ENCODE results near the gene CD300LG. TPM values are rescaled to one million over a fixed set of nuclear protein-coding genes. Genes with fewer than 3 reads are reported as not detected.

Gene CD300LG
- total RNA-seq, 1 experiment from 2014 or later: not detected

DNA sequence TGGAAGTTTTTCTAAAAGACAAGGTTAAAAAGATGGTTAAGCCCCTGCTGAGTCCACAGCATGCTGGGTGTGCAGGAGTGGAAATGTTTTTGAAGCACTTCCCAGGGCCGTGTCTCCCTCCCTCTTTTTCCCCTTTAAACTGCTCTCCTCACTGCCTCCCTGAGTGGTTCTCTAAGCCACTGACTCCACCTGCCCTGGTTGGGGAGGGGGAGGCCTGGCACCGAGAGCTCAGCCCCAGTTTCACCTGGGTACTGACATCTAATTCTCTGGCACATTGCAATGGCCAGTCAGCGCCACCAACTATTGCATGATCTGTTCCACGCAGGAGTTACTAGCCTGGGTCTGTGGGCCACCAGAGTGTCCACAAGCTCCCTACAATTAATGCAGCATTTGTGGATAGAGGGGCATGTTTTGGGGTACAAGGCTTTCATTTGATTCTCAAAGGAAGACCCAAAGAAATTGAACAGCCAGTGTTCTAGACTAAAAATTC is 36.7 kb upstream of the CD300LG start:
- H3K4me2 ChIP-seq: no peak overlapping the region
- no peak overlapping the region for H3K27ac ChIP-seq
- H3K4me3 ChIP-seq: no peak overlapping the region
- no peak overlapping the region for H2AFZ ChIP-seq
- TF ChIP-seq, protein P1, sequence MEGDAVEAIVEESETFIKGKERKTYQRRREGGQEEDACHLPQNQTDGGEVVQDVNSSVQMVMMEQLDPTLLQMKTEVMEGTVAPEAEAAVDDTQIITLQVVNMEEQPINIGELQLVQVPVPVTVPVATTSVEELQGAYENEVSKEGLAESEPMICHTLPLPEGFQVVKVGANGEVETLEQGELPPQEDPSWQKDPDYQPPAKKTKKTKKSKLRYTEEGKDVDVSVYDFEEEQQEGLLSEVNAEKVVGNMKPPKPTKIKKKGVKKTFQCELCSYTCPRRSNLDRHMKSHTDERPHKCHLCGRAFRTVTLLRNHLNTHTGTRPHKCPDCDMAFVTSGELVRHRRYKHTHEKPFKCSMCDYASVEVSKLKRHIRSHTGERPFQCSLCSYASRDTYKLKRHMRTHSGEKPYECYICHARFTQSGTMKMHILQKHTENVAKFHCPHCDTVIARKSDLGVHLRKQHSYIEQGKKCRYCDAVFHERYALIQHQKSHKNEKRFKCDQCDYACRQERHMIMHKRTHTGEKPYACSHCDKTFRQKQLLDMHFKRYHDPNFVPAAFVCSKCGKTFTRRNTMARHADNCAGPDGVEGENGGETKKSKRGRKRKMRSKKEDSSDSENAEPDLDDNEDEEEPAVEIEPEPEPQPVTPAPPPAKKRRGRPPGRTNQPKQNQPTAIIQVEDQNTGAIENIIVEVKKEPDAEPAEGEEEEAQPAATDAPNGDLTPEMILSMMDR (conservative IDR thresholded peaks at IDR 0.05): no peak
- no peak for TF ChIP-seq EZH2 (IDR thresholded peaks at IDR 0.05; ENCODE audit: low read depth)
- 0 out of 2 replicates have a peak, but pooled peaks cover 15% of the 10 kb centered on the region for H3K36me3 ChIP-seq (ENCODE audit: low read depth)
- no peaks in the 10 kb centered on the region for H3K27me3 ChIP-seq (ENCODE audit: insufficient read depth, low read depth)
- no peaks in the 10 kb centered on the region for H3K9me3 ChIP-seq (ENCODE audit: insufficient read depth, low read depth)
- intact Hi-C loops (cut with micrococcal nuclease; ENCODE audit: unreplicated experiment): no loop called here
- CTCF ChIA-PET: no interaction called here
- H4K20me1 ChIP-seq (ENCODE audit: insufficient read depth): no peaks in the 10 kb centered on the region
- no TSS peak for BruUV-seq (replicated peaks)
- no peaks in the 10 kb centered on the region for H3K79me2 ChIP-seq (ENCODE audit: low read depth)
- H3K9me2 ChIP-seq (ENCODE audit: insufficient read depth): no peaks in the 10 kb centered on the region
- H3F3A ChIP-seq (ENCODE audit: insufficient read depth, low read depth): peaks cover 9% of the 10 kb centered on the region
- no peak for DNase-seq
- POLR2A ChIA-PET (ENCODE audit: unreplicated experiment): no interaction called here
- peaks cover 18% of the 10 kb centered on the region for H3K4me1 ChIP-seq (replicated peaks; ENCODE audit: insufficient read depth)

DNA sequence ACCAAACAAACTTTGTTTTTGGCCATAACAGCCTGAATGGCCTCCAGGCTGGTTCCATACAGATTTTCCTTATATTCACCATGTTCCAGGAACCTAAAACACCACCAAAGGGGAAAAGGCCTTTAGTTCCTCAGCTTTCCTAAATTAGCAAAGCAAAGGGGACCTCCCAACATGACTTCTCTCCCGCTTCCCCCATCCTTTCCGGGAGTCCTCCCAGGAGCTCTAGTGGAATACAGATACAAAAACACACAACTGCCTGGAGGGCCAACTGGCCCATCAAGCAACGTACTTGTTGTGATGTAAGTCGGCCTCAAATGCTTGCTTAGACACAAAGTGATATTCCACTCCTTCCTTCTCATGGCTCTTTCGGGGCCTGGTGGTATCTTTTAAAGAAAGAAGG is 36.2 kb upstream of the CD300LG start:
- CTCF ChIA-PET: no interaction called here
- H4K20me1 ChIP-seq (ENCODE audit: insufficient read depth): no peaks in the 10 kb centered on the region
- intact Hi-C loops (cut with micrococcal nuclease; ENCODE audit: unreplicated experiment): no loop called here
- POLR2A ChIA-PET (ENCODE audit: unreplicated experiment): no interaction called here
- no peak overlapping the region for H2AFZ ChIP-seq
- no peaks in the 10 kb centered on the region for H3K9me2 ChIP-seq (ENCODE audit: insufficient read depth)
- no peak overlapping the region for H3K4me2 ChIP-seq
- H3K27me3 ChIP-seq (ENCODE audit: insufficient read depth, low read depth): no peaks in the 10 kb centered on the region
- 0 out of 2 replicates have a peak, but pooled peaks cover 15% of the 10 kb centered on the region for H3K36me3 ChIP-seq (ENCODE audit: low read depth)
- H3K9me3 ChIP-seq (ENCODE audit: insufficient read depth, low read depth): no peaks in the 10 kb centered on the region
- H3F3A ChIP-seq (ENCODE audit: insufficient read depth, low read depth): peaks cover 7% of the 10 kb centered on the region
- H3K27ac ChIP-seq: no peak overlapping the region
- TF ChIP-seq, protein P1 (conservative IDR thresholded peaks at IDR 0.05): no peak
- TF ChIP-seq EZH2 (IDR thresholded peaks at IDR 0.05; ENCODE audit: low read depth): no peak
- H3K4me1 ChIP-seq (replicated peaks; ENCODE audit: insufficient read depth): peaks cover 24% of the 10 kb centered on the region
- H3K79me2 ChIP-seq (ENCODE audit: low read depth): no peaks in the 10 kb centered on the region
- no TSS peak for BruUV-seq (replicated peaks)
- H3K4me3 ChIP-seq: no peak overlapping the region
- DNase-seq: no peak

DNA sequence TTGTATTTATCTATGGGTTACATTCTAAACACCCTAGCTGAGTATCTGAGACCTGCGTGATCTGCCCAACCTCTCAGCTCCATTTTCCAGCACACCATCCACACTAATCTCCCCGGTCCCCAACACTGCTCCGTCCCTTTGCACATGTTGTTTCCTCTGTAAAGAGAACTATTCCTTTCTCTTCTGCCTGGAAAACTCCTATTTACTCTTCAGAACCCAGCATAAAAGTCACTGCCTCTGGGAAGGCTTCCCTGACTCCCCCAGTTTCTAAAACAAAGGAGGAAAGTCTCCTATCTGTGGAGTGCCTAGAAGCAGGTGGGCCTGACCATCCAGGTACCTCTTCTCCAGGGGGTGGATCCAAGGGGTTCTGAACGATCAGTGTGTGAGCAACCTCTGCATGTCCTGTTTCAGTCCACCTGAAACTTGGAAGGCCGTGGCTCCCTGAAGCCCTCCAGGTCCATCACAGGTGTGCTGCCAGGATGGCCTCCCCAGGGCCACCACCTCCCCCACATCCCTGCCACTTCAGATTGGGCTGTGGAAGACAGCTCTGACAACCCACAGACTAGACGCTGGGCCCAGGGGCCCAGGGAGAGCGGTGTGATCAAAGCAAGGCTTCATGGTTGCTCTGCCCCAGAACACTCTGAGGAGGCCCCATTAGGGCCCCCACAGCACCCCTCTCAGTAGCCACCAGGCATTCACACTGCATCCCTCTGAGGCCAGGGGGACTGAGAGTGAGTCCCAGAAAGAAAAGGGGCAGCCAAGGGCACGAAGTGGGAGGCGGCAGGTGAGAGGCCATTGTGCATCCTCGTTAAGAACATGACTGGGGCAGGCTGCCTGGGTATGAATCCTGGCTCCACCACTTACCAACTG is 34.3 kb upstream of the CD300LG start:
- ChIA-PET POLR2A (ENCODE audit: unreplicated experiment) (interaction anchor here (0.7 kb wide), 1 partner anchor 22 kb away, joined by 4 read pairs; no protein-coding TSS in a partner anchor), CTCF (no interaction called here)
- DNase-seq: no peak
- H3K27me3 ChIP-seq (ENCODE audit: insufficient read depth, low read depth): no peaks in the 10 kb centered on the region
- H3K4me3 ChIP-seq: no peak overlapping the region
- H3K4me2 ChIP-seq: no peak overlapping the region
- TF ChIP-seq, protein P1 (conservative IDR thresholded peaks at IDR 0.05): no peak
- no peak for TF ChIP-seq EZH2 (IDR thresholded peaks at IDR 0.05; ENCODE audit: low read depth)
- no peaks in the 10 kb centered on the region for H3K9me2 ChIP-seq (ENCODE audit: insufficient read depth)
- peaks cover 27% of the 10 kb centered on the region for H3K4me1 ChIP-seq (replicated peaks; ENCODE audit: insufficient read depth)
- H3K9me3 ChIP-seq (ENCODE audit: insufficient read depth, low read depth): no peaks in the 10 kb centered on the region
- peaks cover 7% of the 10 kb centered on the region for H3F3A ChIP-seq (ENCODE audit: insufficient read depth, low read depth)
- 0 out of 2 replicates have a peak, but pooled peaks cover 15% of the 10 kb centered on the region for H3K36me3 ChIP-seq (ENCODE audit: low read depth)
- H3K27ac ChIP-seq: no peak overlapping the region
- BruUV-seq (replicated peaks): no TSS peak
- intact Hi-C loops (cut with micrococcal nuclease; ENCODE audit: unreplicated experiment): no loop called here
- no peak overlapping the region for H2AFZ ChIP-seq
- H3K79me2 ChIP-seq (ENCODE audit: low read depth): no peaks in the 10 kb centered on the region
- H4K20me1 ChIP-seq (ENCODE audit: insufficient read depth): no peaks in the 10 kb centered on the region
